A673 (cell line): ENCODE measurements around the gene SEZ6L. TPM values are rescaled to one million over a fixed set of nuclear protein-coding genes. Genes with fewer than 3 reads are reported as not detected.

ENCODE experiments used
- BruUV-seq: library from RNA; stranded (reverse); fragments of 400-500 nt; replicated peaks from 2 replicates; lab custom pipeline; 2021; lab: Mats Ljungman, UMichigan
- CTCF ChIA-PET: fragments of 300-600 bp; sonication (Branson Sonifier 250); formaldehyde crosslinking; loops from one replicate; lab custom pipeline; 2022; ENCODE audit warnings: antibody characterized with exemption; lab: Charles Lee
- POLR2A ChIA-PET: fragments of 300-600 bp; sonication (Branson Sonifier 250); formaldehyde crosslinking; loops from one replicate; lab custom pipeline; 2022; ENCODE audit warnings: antibody characterized with exemption; ENCODE audit not compliant: low non-redundant PET; lab: Charles Lee
- DNase-seq: peaks from one replicate; pipeline ENCODE4 v3.0.0-alpha.2; 2015; ENCODE audit warnings: low spot score
- H3K27ac ChIP-seq: fragments of 200-600 bp; sonication (generic); 2 replicates; pipeline ENCODE4 v1.5.1; 2016; ENCODE audit warnings: mixed run types, low read depth, mild to moderate bottlenecking, mixed read lengths, antibody characterized with exemption, low read length; ENCODE audit not compliant: poor library complexity, severe bottlenecking
- H3K27me3 ChIP-seq: fragments of 200-600 bp; sonication (generic); replicated peaks from 2 replicates; pipeline ENCODE4 v1.6.1; 2017; ENCODE audit warnings: mixed run types, low read depth, mild to moderate bottlenecking, mixed read lengths, antibody characterized with exemption, low read length; ENCODE audit not compliant: insufficient read depth, poor library complexity
- H3K36me3 ChIP-seq: fragments of 200-600 bp; sonication (generic); 2 replicates; pipeline ENCODE4 v1.6.1; 2016; ENCODE audit warnings: mixed run types, mild to moderate bottlenecking, mixed read lengths, antibody characterized with exemption, low read length; ENCODE audit not compliant: insufficient read depth, poor library complexity, severe bottlenecking
- H3K4me1 ChIP-seq: fragments of 200-600 bp; sonication (generic); 2 replicates; pipeline ENCODE4 v1.6.1; 2017; ENCODE audit warnings: mixed run types, mild to moderate bottlenecking, mixed read lengths, antibody characterized with exemption, low read length; ENCODE audit not compliant: insufficient read depth, poor library complexity, severe bottlenecking
- H3K4me3 ChIP-seq: fragments of 200-600 bp; sonication (generic); 2 replicates; pipeline ENCODE4 v1.5.1; 2016; ENCODE audit warnings: low read depth, mixed run types, mild to moderate bottlenecking, mixed read lengths, low read length; ENCODE audit not compliant: poor library complexity, severe bottlenecking
- H3K9me3 ChIP-seq: fragments of 200-600 bp; sonication (generic); 2 replicates; pipeline ENCODE4 v1.6.1; 2016; ENCODE audit warnings: mixed run types, low read depth, mild to moderate bottlenecking, mixed read lengths, antibody characterized with exemption, low read length; ENCODE audit not compliant: poor library complexity, severe bottlenecking
- CTCF ChIP-seq: fragments of 300-800, 200-600 bp; sonication (generic); conservative IDR thresholded peaks from 2 replicates; pipeline ENCODE4 v1.5.1; 2017; ENCODE audit warnings: low read depth, mild to moderate bottlenecking, antibody characterized with exemption, low read length, moderate library complexity, mixed read lengths
- EZH2 ChIP-seq: fragments of 200-600 bp; sonication (generic); IDR thresholded peaks from 2 replicates; pipeline ENCODE4 v1.6.1; 2017; ENCODE audit warnings: borderline replicate concordance, low read depth, mild to moderate bottlenecking, mixed read lengths, antibody characterized with exemption, low read length; ENCODE audit not compliant: poor library complexity, severe bottlenecking
- intact Hi-C: fragments of 100-400 bp; cut with micrococcal nuclease; formaldehyde crosslinking; loops from one replicate; pipeline ENCODE4 v1.10.0; 2022; ENCODE audit not compliant: unreplicated experiment
- total RNA-seq: library from RNA; stranded (reverse); gene quantifications from 2 replicates; pipeline ENCODE4 v1.2.3, GENCODE V29; 2021

Gene SEZ6L
- total RNA-seq, 1 experiment from 2014 or later = 6.3 TPM

- Histone ChIP-seq H3K27me3 (no peaks in the 10 kb centered on the region), H3K4me3 (no peak overlapping the region), H3K9me3 (no peaks in the 10 kb centered on the region), H3K36me3 (no peaks in the 10 kb centered on the region), H3K4me1 (peaks cover 11% of the 10 kb centered on the region), H3K27ac (no peak overlapping the region)
- CTCF ChIA-PET = no interaction called here
- intact Hi-C loops = no loop called here
- no peak for DNase-seq
- no TSS peak for BruUV-seq
- POLR2A ChIA-PET = no interaction called here
- TF ChIP-seq EZH2 (no peak), CTCF (no peak)
These were observed 263.5 kb downstream of the SEZ6L start for GRCh38 chr22:26432619-26433311.
